Measurements from ENCODE around the gene LNPK. TPM values are rescaled to one million over a fixed set of nuclear protein-coding genes. Genes with fewer than 3 reads are reported as not detected.

The LNPK gene
- total RNA-seq, 1 experiment from 2014 or later = 10.3 TPM

DNA sequence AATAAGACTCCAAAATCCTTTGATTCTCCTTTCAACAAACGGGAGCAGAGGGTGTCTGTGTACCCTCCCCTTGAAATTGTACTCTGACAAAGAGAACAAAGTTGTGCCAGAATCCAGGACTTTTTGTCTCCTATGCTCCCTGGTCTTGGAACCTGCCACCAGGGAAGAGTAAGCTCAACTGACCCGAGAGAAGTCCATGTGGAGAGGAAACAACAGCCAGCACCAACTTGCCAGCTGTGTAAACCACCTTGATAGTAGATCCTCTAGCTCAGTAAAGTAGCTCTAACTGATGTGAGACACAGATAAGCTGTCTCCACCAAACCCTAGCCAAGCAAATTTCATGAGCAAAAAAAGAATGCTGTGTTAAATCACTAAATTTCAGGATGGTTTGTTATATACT, 46.9 kb downstream of the LNPK start:
- DNase-seq (ENCODE audit: low spot score) (no peak), ATAC-seq (no peak)
- POLR2A ChIA-PET = no interaction called here
- CTCF ChIA-PET = no interaction called here
- peaks cover 11% of the 10 kb centered on the region for H3K9me3 Mint-ChIP-seq
- peaks cover 24% of the 10 kb centered on the region for H3K36me3 Mint-ChIP-seq
- no peaks in the 10 kb centered on the region for H3K27me3 Mint-ChIP-seq (ENCODE audit: low read depth)
- no peak overlapping the region for H3K27ac Mint-ChIP-seq
- H3K4me1 Mint-ChIP-seq = peaks cover 4% of the 10 kb centered on the region; the same call in 1 of the 2 replicates
- no peak overlapping the region for H3K4me3 Mint-ChIP-seq
- TF ChIP-seq, protein P1, sequence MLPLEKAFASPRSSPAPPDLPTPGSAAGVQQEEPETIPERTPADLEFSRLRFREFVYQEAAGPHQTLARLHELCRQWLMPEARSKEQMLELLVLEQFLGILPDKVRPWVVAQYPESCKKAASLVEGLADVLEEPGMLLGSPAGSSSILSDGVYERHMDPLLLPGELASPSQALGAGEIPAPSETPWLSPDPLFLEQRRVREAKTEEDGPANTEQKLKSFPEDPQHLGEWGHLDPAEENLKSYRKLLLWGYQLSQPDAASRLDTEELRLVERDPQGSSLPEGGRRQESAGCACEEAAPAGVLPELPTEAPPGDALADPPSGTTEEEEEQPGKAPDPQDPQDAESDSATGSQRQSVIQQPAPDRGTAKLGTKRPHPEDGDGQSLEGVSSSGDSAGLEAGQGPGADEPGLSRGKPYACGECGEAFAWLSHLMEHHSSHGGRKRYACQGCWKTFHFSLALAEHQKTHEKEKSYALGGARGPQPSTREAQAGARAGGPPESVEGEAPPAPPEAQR (CRISPR knock-in tag; IDR thresholded peaks at IDR 0.05) = no peak
- no peak for TF ChIP-seq SP1 (CRISPR knock-in tag; conservative IDR thresholded peaks at IDR 0.05)
- no peak for TF ChIP-seq ZNF317 (CRISPR knock-in tag; IDR thresholded peaks at IDR 0.05; ENCODE audit: borderline replicate concordance, low read depth)
- TF ChIP-seq NR1H2 (CRISPR knock-in tag; IDR thresholded peaks at IDR 0.05) = no peak
- TF ChIP-seq, protein P2, sequence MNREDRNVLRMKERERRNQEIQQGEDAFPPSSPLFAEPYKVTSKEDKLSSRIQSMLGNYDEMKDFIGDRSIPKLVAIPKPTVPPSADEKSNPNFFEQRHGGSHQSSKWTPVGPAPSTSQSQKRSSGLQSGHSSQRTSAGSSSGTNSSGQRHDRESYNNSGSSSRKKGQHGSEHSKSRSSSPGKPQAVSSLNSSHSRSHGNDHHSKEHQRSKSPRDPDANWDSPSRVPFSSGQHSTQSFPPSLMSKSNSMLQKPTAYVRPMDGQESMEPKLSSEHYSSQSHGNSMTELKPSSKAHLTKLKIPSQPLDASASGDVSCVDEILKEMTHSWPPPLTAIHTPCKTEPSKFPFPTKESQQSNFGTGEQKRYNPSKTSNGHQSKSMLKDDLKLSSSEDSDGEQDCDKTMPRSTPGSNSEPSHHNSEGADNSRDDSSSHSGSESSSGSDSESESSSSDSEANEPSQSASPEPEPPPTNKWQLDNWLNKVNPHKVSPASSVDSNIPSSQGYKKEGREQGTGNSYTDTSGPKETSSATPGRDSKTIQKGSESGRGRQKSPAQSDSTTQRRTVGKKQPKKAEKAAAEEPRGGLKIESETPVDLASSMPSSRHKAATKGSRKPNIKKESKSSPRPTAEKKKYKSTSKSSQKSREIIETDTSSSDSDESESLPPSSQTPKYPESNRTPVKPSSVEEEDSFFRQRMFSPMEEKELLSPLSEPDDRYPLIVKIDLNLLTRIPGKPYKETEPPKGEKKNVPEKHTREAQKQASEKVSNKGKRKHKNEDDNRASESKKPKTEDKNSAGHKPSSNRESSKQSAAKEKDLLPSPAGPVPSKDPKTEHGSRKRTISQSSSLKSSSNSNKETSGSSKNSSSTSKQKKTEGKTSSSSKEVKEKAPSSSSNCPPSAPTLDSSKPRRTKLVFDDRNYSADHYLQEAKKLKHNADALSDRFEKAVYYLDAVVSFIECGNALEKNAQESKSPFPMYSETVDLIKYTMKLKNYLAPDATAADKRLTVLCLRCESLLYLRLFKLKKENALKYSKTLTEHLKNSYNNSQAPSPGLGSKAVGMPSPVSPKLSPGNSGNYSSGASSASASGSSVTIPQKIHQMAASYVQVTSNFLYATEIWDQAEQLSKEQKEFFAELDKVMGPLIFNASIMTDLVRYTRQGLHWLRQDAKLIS (CRISPR knock-in tag; IDR thresholded peaks at IDR 0.05; ENCODE audit: borderline replicate concordance) = no peak
- no peak for TF ChIP-seq ZNF138 (CRISPR knock-in tag; conservative IDR thresholded peaks at IDR 0.05)
- TF ChIP-seq SMAD3 (CRISPR knock-in tag; IDR thresholded peaks at IDR 0.05; ENCODE audit: borderline replicate concordance) = no peak
- TF ChIP-seq, protein P3, sequence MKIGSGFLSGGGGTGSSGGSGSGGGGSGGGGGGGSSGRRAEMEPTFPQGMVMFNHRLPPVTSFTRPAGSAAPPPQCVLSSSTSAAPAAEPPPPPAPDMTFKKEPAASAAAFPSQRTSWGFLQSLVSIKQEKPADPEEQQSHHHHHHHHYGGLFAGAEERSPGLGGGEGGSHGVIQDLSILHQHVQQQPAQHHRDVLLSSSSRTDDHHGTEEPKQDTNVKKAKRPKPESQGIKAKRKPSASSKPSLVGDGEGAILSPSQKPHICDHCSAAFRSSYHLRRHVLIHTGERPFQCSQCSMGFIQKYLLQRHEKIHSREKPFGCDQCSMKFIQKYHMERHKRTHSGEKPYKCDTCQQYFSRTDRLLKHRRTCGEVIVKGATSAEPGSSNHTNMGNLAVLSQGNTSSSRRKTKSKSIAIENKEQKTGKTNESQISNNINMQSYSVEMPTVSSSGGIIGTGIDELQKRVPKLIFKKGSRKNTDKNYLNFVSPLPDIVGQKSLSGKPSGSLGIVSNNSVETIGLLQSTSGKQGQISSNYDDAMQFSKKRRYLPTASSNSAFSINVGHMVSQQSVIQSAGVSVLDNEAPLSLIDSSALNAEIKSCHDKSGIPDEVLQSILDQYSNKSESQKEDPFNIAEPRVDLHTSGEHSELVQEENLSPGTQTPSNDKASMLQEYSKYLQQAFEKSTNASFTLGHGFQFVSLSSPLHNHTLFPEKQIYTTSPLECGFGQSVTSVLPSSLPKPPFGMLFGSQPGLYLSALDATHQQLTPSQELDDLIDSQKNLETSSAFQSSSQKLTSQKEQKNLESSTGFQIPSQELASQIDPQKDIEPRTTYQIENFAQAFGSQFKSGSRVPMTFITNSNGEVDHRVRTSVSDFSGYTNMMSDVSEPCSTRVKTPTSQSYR (CRISPR knock-in tag; IDR thresholded peaks at IDR 0.05) = no peak
- no peak for TF ChIP-seq TP53 (CRISPR knock-in tag; IDR thresholded peaks at IDR 0.05)
- TF ChIP-seq ZNF671 (CRISPR knock-in tag; IDR thresholded peaks at IDR 0.05) = no peak
- TF ChIP-seq, protein P4, sequence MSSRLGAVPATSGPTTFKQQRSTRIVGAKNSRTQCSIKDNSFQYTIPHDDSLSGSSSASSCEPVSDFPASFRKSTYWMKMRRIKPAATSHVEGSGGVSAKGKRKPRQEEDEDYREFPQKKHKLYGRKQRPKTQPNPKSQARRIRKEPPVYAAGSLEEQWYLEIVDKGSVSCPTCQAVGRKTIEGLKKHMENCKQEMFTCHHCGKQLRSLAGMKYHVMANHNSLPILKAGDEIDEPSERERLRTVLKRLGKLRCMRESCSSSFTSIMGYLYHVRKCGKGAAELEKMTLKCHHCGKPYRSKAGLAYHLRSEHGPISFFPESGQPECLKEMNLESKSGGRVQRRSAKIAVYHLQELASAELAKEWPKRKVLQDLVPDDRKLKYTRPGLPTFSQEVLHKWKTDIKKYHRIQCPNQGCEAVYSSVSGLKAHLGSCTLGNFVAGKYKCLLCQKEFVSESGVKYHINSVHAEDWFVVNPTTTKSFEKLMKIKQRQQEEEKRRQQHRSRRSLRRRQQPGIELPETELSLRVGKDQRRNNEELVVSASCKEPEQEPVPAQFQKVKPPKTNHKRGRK (CRISPR knock-in tag; IDR thresholded peaks at IDR 0.05; ENCODE audit: borderline replicate concordance) = no peak
- TF ChIP-seq, protein P5, sequence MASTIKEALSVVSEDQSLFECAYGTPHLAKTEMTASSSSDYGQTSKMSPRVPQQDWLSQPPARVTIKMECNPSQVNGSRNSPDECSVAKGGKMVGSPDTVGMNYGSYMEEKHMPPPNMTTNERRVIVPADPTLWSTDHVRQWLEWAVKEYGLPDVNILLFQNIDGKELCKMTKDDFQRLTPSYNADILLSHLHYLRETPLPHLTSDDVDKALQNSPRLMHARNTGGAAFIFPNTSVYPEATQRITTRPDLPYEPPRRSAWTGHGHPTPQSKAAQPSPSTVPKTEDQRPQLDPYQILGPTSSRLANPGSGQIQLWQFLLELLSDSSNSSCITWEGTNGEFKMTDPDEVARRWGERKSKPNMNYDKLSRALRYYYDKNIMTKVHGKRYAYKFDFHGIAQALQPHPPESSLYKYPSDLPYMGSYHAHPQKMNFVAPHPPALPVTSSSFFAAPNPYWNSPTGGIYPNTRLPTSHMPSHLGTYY (CRISPR knock-in tag; IDR thresholded peaks at IDR 0.05) = no peak
- TF ChIP-seq GRHL2 (CRISPR knock-in tag; IDR thresholded peaks at IDR 0.05; ENCODE audit: insufficient replicate concordance, severe bottlenecking) = no peak

DNA sequence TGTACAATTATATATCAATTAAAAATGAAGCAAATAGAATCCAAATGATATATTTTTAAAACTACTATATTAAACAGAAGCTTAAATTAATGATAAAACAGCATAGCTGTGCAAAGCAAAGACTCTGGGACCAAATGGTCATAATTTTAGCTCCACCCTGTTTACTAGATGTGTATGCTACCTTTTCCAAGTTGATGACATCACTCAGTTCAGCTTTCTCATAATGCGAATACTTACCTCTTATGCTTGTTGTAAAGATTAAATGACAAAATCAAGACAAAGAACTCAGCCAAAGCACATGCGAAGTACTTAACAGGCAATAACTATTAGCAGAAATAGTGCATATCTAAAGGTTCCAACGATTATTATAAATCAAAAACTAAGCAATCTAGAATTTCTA, 51.6 kb downstream of the LNPK start:
- Mint-ChIP-seq H3K4me1 (no peaks in the 10 kb centered on the region), H3K4me3 (no peak overlapping the region), H3K9me3 (no peaks in the 10 kb centered on the region), H3K27me3 (ENCODE audit: low read depth) (no peaks in the 10 kb centered on the region), H3K27ac (no peak overlapping the region), H3K36me3 (no peaks in the 10 kb centered on the region)
- TF ChIP-seq, protein P6, sequence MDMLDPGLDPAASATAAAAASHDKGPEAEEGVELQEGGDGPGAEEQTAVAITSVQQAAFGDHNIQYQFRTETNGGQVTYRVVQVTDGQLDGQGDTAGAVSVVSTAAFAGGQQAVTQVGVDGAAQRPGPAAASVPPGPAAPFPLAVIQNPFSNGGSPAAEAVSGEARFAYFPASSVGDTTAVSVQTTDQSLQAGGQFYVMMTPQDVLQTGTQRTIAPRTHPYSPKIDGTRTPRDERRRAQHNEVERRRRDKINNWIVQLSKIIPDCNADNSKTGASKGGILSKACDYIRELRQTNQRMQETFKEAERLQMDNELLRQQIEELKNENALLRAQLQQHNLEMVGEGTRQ (CRISPR knock-in tag; IDR thresholded peaks at IDR 0.05) = no peak
- TF ChIP-seq CREM (CRISPR knock-in tag; IDR thresholded peaks at IDR 0.05) (no peak), MYBL2 (CRISPR knock-in tag; IDR thresholded peaks at IDR 0.05) (no peak)
- TF ChIP-seq, protein P3 (CRISPR knock-in tag; IDR thresholded peaks at IDR 0.05) = no peak
- TF ChIP-seq, protein P7, sequence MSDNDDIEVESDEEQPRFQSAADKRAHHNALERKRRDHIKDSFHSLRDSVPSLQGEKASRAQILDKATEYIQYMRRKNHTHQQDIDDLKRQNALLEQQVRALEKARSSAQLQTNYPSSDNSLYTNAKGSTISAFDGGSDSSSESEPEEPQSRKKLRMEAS (CRISPR knock-in tag; IDR thresholded peaks at IDR 0.05) = no peak
- ATAC-seq = no peak
- no peak for DNase-seq (ENCODE audit: low spot score)
- ChIA-PET CTCF (no interaction called here), POLR2A (no interaction called here)

All from WTC11 (cell line).